Measurements from ENCODE around the gene CPSF4L. TPM values are rescaled to one million over a fixed set of nuclear protein-coding genes. Genes with fewer than 3 reads are reported as not detected.

CPSF4L gene
- total RNA-seq, 1 donor from 2014 or later, result not detected

DNA sequence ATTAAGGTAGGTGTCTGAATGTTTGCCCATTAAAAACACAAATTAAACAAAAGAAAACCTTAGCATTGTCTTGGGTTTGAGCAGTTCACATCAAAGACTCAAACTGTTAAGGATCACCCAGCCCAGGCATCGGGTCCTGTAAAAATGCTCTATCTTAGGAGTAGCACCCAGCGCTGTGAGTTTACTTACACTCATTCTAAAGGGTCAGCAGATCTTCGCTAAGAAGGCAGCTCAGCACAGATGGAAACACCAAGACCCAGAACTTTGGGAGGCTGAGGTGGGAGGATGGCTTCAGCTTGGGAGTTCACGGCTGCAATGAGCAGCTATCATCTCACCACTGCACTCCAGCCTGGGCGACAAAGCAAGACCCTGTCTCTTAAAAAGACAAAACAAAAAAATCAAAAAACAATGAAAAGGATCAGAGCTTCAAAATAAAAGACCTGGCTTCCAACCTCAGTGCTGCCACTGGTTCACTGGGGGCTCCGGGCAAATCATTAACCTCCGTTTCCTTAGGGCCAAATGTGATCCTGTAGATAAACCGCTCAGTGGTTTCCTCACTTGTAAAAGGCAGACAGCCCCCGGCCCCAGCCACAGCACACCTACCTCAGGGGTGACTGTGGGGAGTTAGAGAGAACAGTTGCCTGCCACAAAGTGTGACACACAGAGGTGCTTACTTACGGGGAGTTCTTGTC, 57.7 kb downstream of the CPSF4L start:
- no peak for DNase-seq (ENCODE audit: low read depth, low spot score)

- DNase-seq (ENCODE audit: low read depth, low spot score), result peak; percentile 80
Measured at GRCh38 chr17:73203135-73203787, 58.4 kb downstream of the CPSF4L start.

GRCh38 chr17:73201215-73202069, 60.2 kb downstream of the CPSF4L start:
- no peak for DNase-seq (ENCODE audit: low read depth, low spot score)

DNA sequence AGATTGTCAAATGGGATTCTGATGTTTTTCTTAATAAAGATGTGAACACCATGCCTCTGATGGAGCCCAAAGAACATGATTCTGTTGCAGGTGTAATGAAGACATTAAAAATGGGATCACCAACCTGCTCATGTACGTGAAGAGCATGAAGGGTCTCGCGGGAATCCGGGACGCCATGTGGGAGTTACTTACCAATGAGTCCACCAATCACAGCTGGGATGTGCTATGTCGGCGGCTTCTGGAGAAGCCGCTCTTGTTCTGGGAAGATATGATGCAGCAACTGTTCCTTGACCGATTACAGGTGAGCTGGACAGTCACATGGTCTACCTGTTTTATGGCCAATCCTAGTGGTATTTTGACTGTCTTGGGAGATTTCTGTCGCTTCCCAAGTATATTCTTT, 61.2 kb downstream of the CPSF4L start:
- DNase-seq (ENCODE audit: low read depth, low spot score), result no peak

GRCh38 chr17:73199751-73200317, 61.8 kb downstream of the CPSF4L start:
- no peak for DNase-seq (ENCODE audit: low read depth, low spot score)

GRCh38 chr17:73198930-73199260, 62.8 kb downstream of the CPSF4L start:
- no peak for DNase-seq (ENCODE audit: low read depth, low spot score)

Other genes with a start within 250 kb of the CPSF4L start
- gene SLC39A11, start 169.2 kb downstream of the CPSF4L start, total RNA-seq, result 14.2 and 15.3 TPM in 2 replicates
- not detected in 2 replicates for gene SSTR2, start 96.9 kb downstream of the CPSF4L start, total RNA-seq
- 17.1 and 19.2 TPM in 2 replicates for gene COG1, start 68.8 kb downstream of the CPSF4L start, total RNA-seq
- 21.4 and 34.2 TPM in 2 replicates for gene CDC42EP4, start 50.1 kb upstream of the CPSF4L start, total RNA-seq